ENCODE measurements around the gene RHEX. TPM values are rescaled to one million over a fixed set of nuclear protein-coding genes. Genes with fewer than 3 reads are reported as not detected.
A peak's percentile ranks its signal among the peaks of the same experiment; 100 is the strongest.

The RHEX gene
- total and polyA plus RNA-seq, 2 donors (not counting 1 experiment from before 2014, with no cell fraction given): 1.8 to 12.8 TPM

DNA sequence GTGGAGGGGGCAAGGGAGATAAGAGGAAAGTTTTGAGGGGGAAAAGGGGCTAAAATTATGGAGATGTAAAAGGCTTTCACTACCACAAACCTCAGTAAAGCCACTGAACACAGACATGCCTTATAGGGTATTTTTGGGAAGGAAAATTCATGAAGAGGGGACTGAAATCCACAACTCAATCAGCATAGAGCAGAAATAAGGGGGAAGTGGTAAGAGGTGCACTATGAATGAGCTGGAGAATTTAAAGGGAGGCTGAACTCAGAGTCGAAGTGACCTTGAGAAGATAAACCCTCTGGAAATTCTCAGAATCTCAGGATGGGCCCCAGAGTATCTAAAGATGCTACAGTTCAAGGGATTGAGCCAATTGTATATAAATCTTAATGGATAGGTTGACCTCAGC, 15.3 kb downstream of the RHEX start:
- H4K20me1 ChIP-seq (ENCODE audit: control insufficient read depth, insufficient read depth, low read length, poor library complexity, severe bottlenecking): no peaks in the 10 kb centered on the region
- Mint-ChIP-seq H3K9me3 (ENCODE audit: insufficient read depth) (no peaks in the 10 kb centered on the region), H3K4me1 (peaks cover 41% of the 10 kb centered on the region), H3K27ac (peak overlapping the region; percentile 88), H3K4me3 (peak overlapping the region; percentile 75), H3K27me3 (no peaks in the 10 kb centered on the region)
- TF ChIP-seq, protein P1, sequence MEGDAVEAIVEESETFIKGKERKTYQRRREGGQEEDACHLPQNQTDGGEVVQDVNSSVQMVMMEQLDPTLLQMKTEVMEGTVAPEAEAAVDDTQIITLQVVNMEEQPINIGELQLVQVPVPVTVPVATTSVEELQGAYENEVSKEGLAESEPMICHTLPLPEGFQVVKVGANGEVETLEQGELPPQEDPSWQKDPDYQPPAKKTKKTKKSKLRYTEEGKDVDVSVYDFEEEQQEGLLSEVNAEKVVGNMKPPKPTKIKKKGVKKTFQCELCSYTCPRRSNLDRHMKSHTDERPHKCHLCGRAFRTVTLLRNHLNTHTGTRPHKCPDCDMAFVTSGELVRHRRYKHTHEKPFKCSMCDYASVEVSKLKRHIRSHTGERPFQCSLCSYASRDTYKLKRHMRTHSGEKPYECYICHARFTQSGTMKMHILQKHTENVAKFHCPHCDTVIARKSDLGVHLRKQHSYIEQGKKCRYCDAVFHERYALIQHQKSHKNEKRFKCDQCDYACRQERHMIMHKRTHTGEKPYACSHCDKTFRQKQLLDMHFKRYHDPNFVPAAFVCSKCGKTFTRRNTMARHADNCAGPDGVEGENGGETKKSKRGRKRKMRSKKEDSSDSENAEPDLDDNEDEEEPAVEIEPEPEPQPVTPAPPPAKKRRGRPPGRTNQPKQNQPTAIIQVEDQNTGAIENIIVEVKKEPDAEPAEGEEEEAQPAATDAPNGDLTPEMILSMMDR (IDR thresholded peaks at IDR 0.05): no peak
- TF ChIP-seq EZH2 (IDR thresholded peaks at IDR 0.05; ENCODE audit: borderline replicate concordance, insufficient read depth, low read depth, low read length, poor library complexity, severe bottlenecking): no peak
- ChIA-PET CTCF (interaction anchor here (2.1 to 6.4 kb wide), 3 partner anchors 23 to 38 kb away, joined by 7 to 36 read pairs (median 16); no protein-coding TSS in a partner anchor), POLR2A (interaction anchor here (1.2 to 2.3 kb wide), 2 partner anchors 29 to 34 kb away, joined by 6 to 8 read pairs; no protein-coding TSS in a partner anchor)
- DNase-seq: no peak
- H3K27me3 ChIP-seq (replicated peaks in 1 of 4; ENCODE audit: control extremely low read depth in 1 of 4, control insufficient read depth in 3 of 4, insufficient read depth in 4 of 4, low read length in 3 of 4): no peaks in the 10 kb centered on the region
- H2AFZ ChIP-seq (ENCODE audit: insufficient read depth, low read depth, low read length, poor library complexity, severe bottlenecking): peak overlapping the region; percentile 68
- no peaks in the 10 kb centered on the region for H3K9me3 ChIP-seq (ENCODE audit: control extremely low read depth in 1 of 3, control insufficient read depth in 2 of 3, insufficient read depth in 1 of 3, low read length in 2 of 3)
- H3K79me2 ChIP-seq (ENCODE audit: control insufficient read depth, insufficient read depth, low read length): peaks cover 5% of the 10 kb centered on the region
- peaks cover 35 to 39% of the 10 kb centered on the region in 2 donors for H3K4me1 ChIP-seq (ENCODE audit: control insufficient read depth in 2 of 2, insufficient read depth in 2 of 2, low read length in 2 of 2)
- ATAC-seq (ENCODE audit: low read depth): peak; percentile 8
- H3K4me3 ChIP-seq (ENCODE audit: control extremely low read depth in 1 of 5, extremely low read depth in 1 of 5, insufficient read depth in 1 of 5, low read depth in 2 of 5, low read length in 4 of 5): peak overlapping the region in 1 of 5 experiments; percentile 30
- peaks cover 0 to 5% of the 10 kb centered on the region in 2 experiments for H3K36me3 ChIP-seq (replicated peaks in 1 of 2; ENCODE audit: control extremely low read depth in 1 of 2, control insufficient read depth in 1 of 2, extremely low read depth in 1 of 2, insufficient read depth in 2 of 2, low read length in 1 of 2)
- H3K4me2 ChIP-seq (replicated peaks; ENCODE audit: low read depth, low read length, poor library complexity, severe bottlenecking): peak overlapping the region; percentile 63
- no CpG with 5 or more reads among the region's 1 CpG for WGBS (ENCODE audit: insufficient coverage)
- H3K9ac ChIP-seq (ENCODE audit: low read length): peak overlapping the region; percentile 44
- peak overlapping the region; percentile 63 to 75 for H3K27ac ChIP-seq (ENCODE audit: low read length in 2 of 2)
- intact Hi-C loops (cut with micrococcal nuclease): loop anchor here (5.0 kb wide), 1 partner anchor 34 kb away; no protein-coding TSS in a partner anchor

DNA sequence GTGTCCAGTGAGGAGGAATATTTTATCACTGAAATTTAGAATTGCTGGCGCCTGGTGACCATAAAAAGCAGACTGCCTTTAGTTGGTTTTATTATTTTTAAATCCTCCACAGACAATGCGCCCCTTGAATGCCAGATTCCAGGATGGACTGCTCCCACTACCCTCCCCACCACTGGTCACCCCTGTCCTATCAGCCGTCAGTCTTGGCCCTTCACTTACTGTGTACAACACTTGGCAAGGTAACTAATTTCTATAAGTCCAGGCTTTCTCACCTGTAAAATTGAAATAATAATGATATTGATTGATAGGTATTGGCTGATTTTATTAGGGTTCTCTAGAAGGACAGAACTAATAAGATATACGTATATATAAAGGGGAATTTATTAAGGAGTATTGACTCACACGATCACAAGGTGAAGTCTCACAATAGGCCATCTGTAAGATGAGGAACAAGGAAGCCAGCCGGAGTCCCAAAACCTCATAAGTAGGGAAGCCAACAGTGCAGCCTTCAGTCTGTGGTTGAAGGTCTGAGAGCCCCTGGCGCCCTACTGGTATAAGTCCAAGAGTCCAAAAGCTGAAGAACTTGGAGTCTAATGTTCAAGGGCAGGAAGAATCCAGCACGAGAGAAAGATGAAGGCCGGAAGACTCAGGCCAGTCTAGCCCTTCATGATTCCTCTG, 17.8 kb downstream of the RHEX start:
- H3K27me3 ChIP-seq (replicated peaks in 1 of 4; ENCODE audit: control extremely low read depth in 1 of 4, control insufficient read depth in 3 of 4, insufficient read depth in 4 of 4, low read length in 3 of 4): no peaks in the 10 kb centered on the region
- Mint-ChIP-seq H3K4me3 (no peak overlapping the region), H3K27me3 (no peaks in the 10 kb centered on the region), H3K27ac (no peak overlapping the region), H3K4me1 (peaks cover 40% of the 10 kb centered on the region), H3K9me3 (ENCODE audit: insufficient read depth) (no peaks in the 10 kb centered on the region)
- POLR2A ChIA-PET: no interaction called here
- no peak overlapping the region for H3K27ac ChIP-seq (ENCODE audit: low read length in 2 of 2)
- no peak for TF ChIP-seq EZH2 (IDR thresholded peaks at IDR 0.05; ENCODE audit: borderline replicate concordance, insufficient read depth, low read depth, low read length, poor library complexity, severe bottlenecking)
- TF ChIP-seq, protein P1 (IDR thresholded peaks at IDR 0.05): no peak
- no peak for DNase-seq
- no peak overlapping the region for H3K9ac ChIP-seq (ENCODE audit: low read length)
- peaks cover 3% of the 10 kb centered on the region for H3K79me2 ChIP-seq (ENCODE audit: control insufficient read depth, insufficient read depth, low read length)
- H3K4me1 ChIP-seq (ENCODE audit: control insufficient read depth in 2 of 2, insufficient read depth in 2 of 2, low read length in 2 of 2): peaks cover 33 to 35% of the 10 kb centered on the region in 2 donors
- H3K36me3 ChIP-seq (replicated peaks in 1 of 2; ENCODE audit: control extremely low read depth in 1 of 2, control insufficient read depth in 1 of 2, extremely low read depth in 1 of 2, insufficient read depth in 2 of 2, low read length in 1 of 2): peaks cover 0 to 5% of the 10 kb centered on the region in 2 experiments
- H3K4me2 ChIP-seq (replicated peaks; ENCODE audit: low read depth, low read length, poor library complexity, severe bottlenecking): no peak overlapping the region
- no peak overlapping the region for H2AFZ ChIP-seq (ENCODE audit: insufficient read depth, low read depth, low read length, poor library complexity, severe bottlenecking)
- no peak overlapping the region for H3K4me3 ChIP-seq (ENCODE audit: control extremely low read depth in 1 of 5, extremely low read depth in 1 of 5, insufficient read depth in 1 of 5, low read depth in 2 of 5, low read length in 4 of 5)
- H4K20me1 ChIP-seq (ENCODE audit: control insufficient read depth, insufficient read depth, low read length, poor library complexity, severe bottlenecking): no peaks in the 10 kb centered on the region
- WGBS (ENCODE audit: insufficient coverage): 89% methylated on average over 5 of the region's 9 CpGs
- intact Hi-C loops (cut with micrococcal nuclease): no loop called here
- ATAC-seq (ENCODE audit: low read depth): no peak
- CTCF ChIA-PET: interaction anchor here (0.9 to 6.4 kb wide), 6 partner anchors 33 to 87 kb away, joined by 3 to 36 read pairs (median 4); no protein-coding TSS in a partner anchor
- H3K9me3 ChIP-seq (ENCODE audit: control extremely low read depth in 1 of 3, control insufficient read depth in 2 of 3, insufficient read depth in 1 of 3, low read length in 2 of 3): no peaks in the 10 kb centered on the region
